ENCODE results near the gene MAPK1. TPM values are rescaled to one million over a fixed set of nuclear protein-coding genes. Genes with fewer than 3 reads are reported as not detected.

The MAPK1 gene
- total and polyA plus RNA-seq, 9 of the 15 experiments (the other 6 are each of a cell fraction or from before 2014, with no cell fraction given) = 46.3 to 575 (median 283) TPM

- TF ChIP-seq THRAP3 (IDR thresholded peaks at IDR 0.05; ENCODE audit: borderline replicate concordance) (no peak), TGIF2 (CRISPR knock-in tag; IDR thresholded peaks at IDR 0.05) (no peak), ZNF695 (CRISPR knock-in tag; IDR thresholded peaks at IDR 0.05) (no peak), TFAP4 (CRISPR knock-in tag; IDR thresholded peaks at IDR 0.05; ENCODE audit: borderline replicate concordance) (peak; percentile 52), XRCC5 (IDR thresholded peaks at IDR 0.05; ENCODE audit: low read depth, low read length) (0 out of 2 replicates have a peak, but pooled peaks have one; percentile 24), POLR2AphosphoS2 (IDR thresholded peaks at IDR 0.05; ENCODE audit: low read length) (0 out of 2 replicates have a peak, but pooled peaks have one; percentile 1), RBM34 (IDR thresholded peaks at IDR 0.05; ENCODE audit: borderline replicate concordance, insufficient read depth, low read length) (no peak), MAX (CRISPR knock-in tag; IDR thresholded peaks at IDR 0.05) (peak; percentile 78), ATF3 (IDR thresholded peaks at IDR 0.05) (no peak), ATF3 (CRISPR knock-in tag; conservative IDR thresholded peaks at IDR 0.05) (peak; percentile 93), CHD2 (IDR thresholded peaks at IDR 0.05; ENCODE audit: low read depth, low read length) (0 out of 2 replicates have a peak, but pooled peaks have one; percentile 38), SAP30 (IDR thresholded peaks at IDR 0.05; ENCODE audit: borderline replicate concordance, insufficient read depth, low read depth, low read length, poor library complexity, severe bottlenecking) (no peak), RBM22 (IDR thresholded peaks at IDR 0.05; ENCODE audit: low read depth, low read length, poor library complexity, severe bottlenecking) (no peak), IRF1 (CRISPR knock-in tag; IDR thresholded peaks at IDR 0.05; ENCODE audit: borderline replicate concordance) (no peak), SIX5 (IDR thresholded peaks at IDR 0.05; ENCODE audit: borderline replicate concordance in 1 of 2, insufficient read depth in 1 of 2, low read depth in 1 of 2, low read length in 2 of 2) (no peak), BRF2 (IDR thresholded peaks at IDR 0.05; ENCODE audit: borderline replicate concordance, insufficient read depth, insufficient read length) (no peak), MXI1 (IDR thresholded peaks at IDR 0.05; ENCODE audit: low read depth, low read length) (0 out of 2 replicates have a peak, but pooled peaks have one; percentile 19), ZNF551 (CRISPR knock-in tag; IDR thresholded peaks at IDR 0.05) (no peak), FOXA3 (CRISPR knock-in tag; conservative IDR thresholded peaks at IDR 0.05 in 1 of 2, IDR thresholded peaks at IDR 0.05 in 1 of 2) (peak in 1 of 2 experiments; percentile 49; a peak in 1 of 4 replicates), MYBL2 (IDR thresholded peaks at IDR 0.05; ENCODE audit: low read depth) (no peak), MYBL2 (CRISPR knock-in tag; IDR thresholded peaks at IDR 0.05; ENCODE audit: borderline replicate concordance) (no peak)
Measured at GRCh38 chr22:21778705-21779363, 88.6 kb downstream of the MAPK1 start (continued).
